HG02870 (cell line): ENCODE results near the gene PAFAH1B2.
"Not testable (repeated sequence)": the region's sequence is repeated elsewhere in the genome, so short reads cannot be mapped to it uniquely, and the experiment has no call there.

Experiments used
- ATAC-seq: cut with Tn5 transposase; IDR thresholded peaks from one replicate; pipeline ENCODE4 v1.9.1; 2021; ENCODE audit warnings: mild to moderate bottlenecking, moderate library complexity; ENCODE audit not compliant: unreplicated experiment

The PAFAH1B2 gene, protein sequence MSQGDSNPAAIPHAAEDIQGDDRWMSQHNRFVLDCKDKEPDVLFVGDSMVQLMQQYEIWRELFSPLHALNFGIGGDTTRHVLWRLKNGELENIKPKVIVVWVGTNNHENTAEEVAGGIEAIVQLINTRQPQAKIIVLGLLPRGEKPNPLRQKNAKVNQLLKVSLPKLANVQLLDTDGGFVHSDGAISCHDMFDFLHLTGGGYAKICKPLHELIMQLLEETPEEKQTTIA

DNA sequence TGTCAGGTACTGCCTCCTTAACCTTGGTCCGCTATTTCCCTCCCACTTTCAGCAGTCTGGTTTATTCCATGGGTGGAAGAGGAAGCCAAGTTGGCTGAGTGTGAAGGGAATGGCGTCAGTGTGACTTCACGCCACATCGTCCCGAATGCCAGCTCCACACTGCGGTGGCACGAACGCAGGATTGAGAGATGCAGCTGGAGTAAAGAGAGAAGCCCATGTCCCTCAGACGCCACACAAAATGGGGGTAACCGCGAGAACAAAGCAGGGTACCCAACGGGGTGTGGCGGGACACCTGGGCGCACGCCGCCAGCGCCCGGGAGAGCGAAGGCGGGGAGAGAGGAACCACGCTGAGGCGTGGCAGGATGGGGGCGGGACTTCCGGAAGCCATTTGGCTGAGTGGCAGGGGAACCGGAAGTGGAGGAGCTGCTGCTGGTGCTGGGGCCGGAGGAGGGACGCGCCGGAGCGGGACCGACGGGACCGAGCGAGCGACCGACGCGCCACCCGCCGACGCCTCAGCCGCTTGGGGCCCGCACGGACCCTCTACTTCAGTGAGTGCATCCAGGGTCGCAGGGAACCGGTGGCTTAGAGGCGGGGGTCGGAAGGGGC lies at the start of gene PAFAH1B2:
Gene PAFAH1B2, plus strand, starts transcription at position 417 of the 606 bp plus-strand sequence. CDS start 8,161 bp downstream, outside the sequence.
- ATAC-seq, result peak; percentile 88

- no peak for ATAC-seq
These were observed 49.3 kb upstream of the PAFAH1B2 start for GRCh38 chr11:117094776-117095175.

- no peak for ATAC-seq
These were observed 48.6 kb upstream of the PAFAH1B2 start for GRCh38 chr11:117095284-117096161.

DNA sequence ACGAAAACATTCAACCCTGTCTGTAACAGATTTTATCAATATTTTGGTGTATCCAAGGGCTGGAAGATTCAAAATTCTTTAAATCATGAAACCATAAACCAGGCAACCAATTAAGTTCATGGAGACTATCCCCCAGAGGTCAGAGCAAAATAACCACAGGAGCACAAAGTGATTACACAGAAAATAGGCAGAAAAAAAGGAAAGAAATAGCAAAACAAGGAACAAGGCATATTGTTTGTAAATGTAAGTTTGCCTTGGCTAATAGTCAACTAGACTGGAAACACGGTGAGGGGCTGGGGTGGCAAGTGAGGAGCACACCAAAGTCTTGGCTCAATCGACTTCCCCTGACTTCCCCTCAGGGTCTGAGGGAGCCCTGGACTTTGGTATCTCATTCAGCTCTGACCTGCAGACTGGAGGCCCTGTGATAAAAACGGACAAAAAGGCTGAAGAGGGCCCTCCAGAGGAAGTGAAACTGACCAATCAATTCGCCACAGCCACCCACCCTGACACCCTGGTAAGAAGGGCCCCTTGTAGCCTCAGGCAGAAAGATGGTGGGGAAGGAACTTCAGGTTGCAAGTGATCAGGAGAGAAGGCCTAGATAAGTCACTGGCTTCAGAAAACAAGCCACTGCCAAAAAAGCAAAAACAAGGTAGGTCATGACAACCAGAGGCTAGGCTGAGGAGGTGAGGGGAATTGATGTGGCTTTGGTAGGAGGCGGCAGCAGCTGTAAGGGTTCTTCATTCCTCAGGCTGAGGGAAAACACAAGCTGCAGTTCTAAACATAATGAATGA lies 47.7 kb upstream of the PAFAH1B2 start:
- ATAC-seq, result peak; percentile 30

DNA sequence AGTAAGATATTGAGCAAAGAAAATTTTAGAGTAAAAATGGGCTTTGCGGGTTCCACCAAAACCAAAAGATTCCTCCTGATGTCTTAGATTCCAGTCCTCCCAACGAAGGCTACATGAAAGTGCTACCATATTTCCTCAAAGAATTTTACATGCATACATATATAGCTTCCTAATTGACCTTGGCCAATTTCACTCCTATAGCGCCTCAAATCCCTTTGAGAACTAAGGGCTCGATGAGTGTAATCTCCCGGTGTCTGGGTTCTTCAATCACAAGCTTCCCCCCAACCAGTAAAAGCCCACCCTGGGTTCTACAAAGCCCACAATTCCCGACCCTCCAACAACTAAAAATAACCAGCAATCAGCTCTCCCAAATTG lies 47.1 kb upstream of the PAFAH1B2 start:
- no peak for ATAC-seq

DNA sequence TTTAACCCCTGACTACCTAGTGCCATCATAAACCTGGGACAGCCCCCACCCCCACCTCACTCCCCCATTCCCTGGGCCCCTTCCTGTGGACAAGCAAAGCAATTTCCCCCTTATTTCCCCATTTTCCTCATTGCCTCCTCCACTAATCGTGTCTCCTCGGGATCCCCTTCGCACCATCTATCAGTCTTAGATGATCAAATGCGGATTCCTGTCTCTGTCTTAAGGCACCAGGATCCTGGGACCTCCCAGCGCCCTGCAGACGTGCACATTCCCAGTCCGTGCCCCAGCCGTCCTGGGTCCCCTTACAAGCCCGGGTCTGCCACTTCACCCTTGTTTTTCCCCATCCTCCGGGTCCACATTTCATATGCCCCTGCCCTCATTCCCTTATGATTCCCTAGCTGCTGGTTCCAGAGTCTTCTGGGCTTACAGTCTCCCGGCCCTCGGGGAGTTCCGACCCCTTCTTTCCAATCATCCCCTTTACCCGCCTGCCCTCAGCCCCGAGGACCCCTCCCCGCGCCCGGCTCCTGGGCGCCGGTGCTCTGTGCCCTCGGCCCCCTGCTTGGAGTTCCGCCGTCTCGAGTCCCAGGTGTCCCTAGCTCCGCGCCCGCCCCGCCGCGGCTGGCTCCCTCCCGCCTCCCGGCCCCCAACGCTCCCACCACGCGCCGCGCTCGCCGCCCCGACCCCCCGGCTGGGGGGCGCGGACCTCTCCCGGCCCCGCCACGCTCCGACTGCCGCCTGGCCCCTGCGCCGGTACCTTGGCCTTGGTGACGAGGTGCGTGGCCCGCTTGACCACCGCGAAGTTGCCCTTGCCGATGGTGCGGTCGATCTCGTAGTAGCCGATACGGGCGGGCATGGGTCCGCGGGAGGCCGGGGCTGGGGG lies 46.5 kb upstream of the PAFAH1B2 start:
- peak; percentile 14 for ATAC-seq

- peak; percentile 65 for ATAC-seq
These were observed 45.5 kb upstream of the PAFAH1B2 start, which contains the start of gene SIK3 for GRCh38 chr11:117098269-117099232. Gene SIK3 (minus strand): TSS chr11:117098428. CDS start chr11:117098415, 13 bp downstream.

GRCh38 chr11:117099696-117100095 lies 44.4 kb upstream of the PAFAH1B2 start:
- no peak for ATAC-seq

GRCh38 chr11:117100556-117100955 lies 43.5 kb upstream of the PAFAH1B2 start:
- no peak for ATAC-seq

- no peak for ATAC-seq
These were observed 36.1 kb upstream of the PAFAH1B2 start for GRCh38 chr11:117107701-117108590.

GRCh38 chr11:117110294-117110950 lies 33.7 kb upstream of the PAFAH1B2 start:
- no peak for ATAC-seq

GRCh38 chr11:117112497-117112896 lies 31.6 kb upstream of the PAFAH1B2 start:
- not testable (repeated sequence) for ATAC-seq

- ATAC-seq, result not testable (repeated sequence)
These were observed 31.1 kb upstream of the PAFAH1B2 start for GRCh38 chr11:117112939-117113338.

- ATAC-seq, result no peak
These were observed 26.4 kb upstream of the PAFAH1B2 start for GRCh38 chr11:117117681-117118080.

- no peak for ATAC-seq
These were observed 22.9 kb upstream of the PAFAH1B2 start for GRCh38 chr11:117121176-117121575.

DNA sequence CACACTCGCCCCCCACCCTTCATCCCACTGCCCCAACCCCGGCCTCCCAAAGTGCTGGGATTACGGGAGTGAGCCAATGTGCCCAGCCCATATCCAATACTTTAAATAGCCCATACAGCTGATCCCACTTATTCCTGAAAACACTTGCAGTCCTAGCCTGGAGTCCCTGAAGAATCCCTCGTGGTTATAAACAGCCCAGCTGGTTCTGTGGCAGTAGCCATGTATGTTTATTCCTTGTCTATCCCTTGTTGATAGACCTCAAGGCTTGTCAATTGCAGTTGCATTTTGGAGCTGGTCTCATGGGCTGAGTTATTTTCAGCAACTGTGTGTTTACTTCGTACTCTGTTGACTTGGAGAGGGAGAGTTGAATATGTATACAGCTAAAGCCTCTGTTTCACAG lies 21.5 kb upstream of the PAFAH1B2 start:
- no peak for ATAC-seq
